Colon (tissue), 2 donors: ENCODE measurements around the gene UCN.

Source experiments
- FAIRE-seq: peaks from 2 replicates; lab custom pipeline; 2012; peaks lifted over from hg19 to GRCh38; lab: Jason Lieb, UNC
- donor health status: control.
- donor health status: control.

The UCN gene

DNA sequence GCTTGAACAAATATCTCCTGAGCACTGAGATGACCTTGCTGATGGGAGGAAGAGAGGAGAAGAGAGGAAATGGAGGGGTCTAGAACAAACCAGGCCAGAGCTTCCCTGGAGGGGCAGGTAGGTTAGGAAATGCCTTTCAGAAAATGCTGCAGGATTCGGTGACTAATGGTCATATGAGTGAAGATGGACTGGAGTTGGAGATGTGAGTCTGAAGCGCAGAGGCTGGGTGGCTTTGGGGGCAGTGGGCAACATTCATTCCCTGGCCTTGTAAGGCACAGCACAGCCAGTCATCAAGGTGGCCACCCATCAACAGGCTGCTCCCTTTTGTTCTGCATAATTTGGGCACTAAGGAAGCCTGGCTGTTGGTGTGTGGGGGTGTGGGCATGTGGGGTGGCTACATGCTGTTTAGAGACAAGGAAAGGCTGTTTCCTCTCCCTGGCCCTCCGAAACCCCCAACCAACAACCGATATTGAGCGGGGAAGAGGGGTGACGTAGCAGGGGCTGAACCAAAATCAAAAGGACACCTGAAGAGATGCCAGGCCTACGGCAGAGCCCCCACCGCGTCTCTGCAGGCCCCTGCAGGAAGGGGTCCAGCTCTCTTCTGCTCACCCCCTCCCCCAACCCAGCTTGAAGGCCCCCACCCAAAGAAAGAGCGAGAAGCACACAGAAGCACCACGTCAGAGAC is 46.9 kb downstream of the UCN start:
- FAIRE-seq = no peak

DNA sequence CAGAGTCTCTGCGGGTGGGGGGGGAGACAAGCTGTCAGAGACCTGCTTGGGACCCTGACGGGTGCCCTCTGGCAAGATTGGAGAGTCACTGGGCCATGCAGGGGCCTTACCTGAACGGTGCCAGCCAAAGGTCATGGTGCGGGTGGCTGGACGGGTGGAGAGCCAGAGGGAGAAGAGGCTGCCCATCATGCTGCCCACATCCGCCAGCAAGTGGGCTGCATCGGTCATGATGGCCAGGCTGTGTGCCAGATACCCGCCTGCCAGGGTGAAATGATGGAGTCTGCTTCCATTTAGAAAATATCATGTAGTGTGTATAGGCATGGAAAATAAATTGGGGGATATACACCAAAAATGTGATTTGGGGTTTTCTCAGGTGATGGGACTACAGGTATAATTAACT is 50.2 kb downstream of the UCN start:
- no peak for FAIRE-seq
